ENCODE results near the gene NAALADL2.

Gene NAALADL2

DNA sequence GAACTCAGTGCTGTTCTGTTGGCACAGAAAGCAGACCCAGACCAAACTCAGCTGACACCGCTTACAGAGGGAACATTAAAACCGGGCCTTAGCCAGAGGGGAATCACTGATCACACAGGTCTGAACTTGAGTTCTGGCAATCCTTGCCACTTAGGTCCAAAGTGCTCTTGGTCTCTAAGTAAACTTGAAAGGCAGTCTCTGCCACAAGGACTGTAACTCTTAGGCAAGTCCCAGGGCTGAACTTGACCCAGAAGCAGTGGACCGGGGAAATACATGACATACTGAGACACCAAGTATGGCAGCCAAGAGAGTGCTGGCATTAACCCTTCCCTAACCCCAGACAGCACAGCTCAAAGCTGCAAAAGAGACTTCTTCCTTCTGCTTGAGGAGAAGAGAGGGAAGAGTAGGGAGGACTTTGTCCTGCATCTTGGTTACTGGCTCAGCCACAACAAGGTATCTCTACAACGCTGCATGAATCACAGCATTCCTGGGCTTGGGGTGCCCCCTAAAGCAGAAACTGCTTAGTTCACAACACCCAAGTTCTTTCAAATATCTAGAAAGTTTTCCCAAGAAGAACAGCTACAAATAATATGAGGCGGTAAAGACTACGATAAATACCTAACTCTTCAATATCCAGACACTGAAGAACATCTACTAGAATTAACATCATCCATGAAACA is 32.5 kb downstream of the NAALADL2 start:
- DNase-seq: no peak

DNA sequence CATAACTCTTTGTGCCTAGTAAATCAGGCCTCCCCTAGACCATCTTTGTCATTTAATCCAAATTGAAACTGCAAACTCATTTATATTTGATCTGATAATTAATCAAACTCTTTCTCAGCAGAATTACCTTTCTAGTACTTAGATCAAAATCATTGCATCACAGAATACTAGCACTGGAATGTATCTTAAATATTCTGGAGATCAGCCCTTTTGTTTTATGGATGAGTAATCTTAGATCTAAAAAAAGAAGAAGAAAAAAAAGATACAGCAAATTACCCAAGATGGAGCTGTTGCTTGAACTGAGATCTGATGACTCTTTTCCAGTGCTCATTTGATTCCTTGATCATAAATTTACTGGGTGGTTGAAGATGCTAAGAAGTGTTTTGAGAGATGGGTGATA is 47.9 kb downstream of the NAALADL2 start:
- DNase-seq: no peak

DNA sequence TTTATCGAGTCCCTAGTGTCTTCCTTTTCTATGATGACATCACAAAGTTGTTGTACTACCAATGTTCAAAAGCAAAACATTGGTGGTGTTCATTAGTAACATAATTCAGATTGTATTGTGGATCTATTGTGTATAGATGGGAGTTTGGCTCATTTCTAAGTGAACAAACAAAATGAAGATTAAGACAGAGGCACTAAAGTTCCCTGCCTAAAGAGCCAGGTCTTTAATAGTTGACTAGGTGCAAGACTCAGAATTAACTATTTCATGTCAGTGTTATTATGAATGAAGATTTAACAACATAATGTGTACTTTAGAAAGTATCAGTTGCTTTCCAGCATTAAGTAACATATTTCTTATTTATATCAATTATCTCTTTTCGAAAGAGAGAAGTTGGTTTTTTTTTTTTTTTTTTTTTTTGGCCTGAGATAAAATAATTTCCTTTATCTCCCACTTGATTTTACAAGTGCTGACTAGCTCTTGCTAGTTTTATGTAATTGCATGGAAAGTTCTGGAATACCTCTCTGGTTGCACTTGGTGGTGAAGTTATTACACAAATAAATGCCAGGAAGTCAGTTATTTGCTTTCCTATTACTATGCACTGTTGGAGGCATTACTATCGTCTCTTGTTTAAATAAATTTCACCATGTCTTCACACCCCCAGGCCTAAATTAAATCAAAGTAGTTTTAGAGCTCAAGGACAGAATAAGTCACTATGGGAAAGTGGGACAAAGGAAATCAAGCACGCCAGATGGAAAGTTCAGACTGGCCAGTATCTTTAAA is 48.7 kb downstream of the NAALADL2 start:
- DNase-seq: no peak

DNA sequence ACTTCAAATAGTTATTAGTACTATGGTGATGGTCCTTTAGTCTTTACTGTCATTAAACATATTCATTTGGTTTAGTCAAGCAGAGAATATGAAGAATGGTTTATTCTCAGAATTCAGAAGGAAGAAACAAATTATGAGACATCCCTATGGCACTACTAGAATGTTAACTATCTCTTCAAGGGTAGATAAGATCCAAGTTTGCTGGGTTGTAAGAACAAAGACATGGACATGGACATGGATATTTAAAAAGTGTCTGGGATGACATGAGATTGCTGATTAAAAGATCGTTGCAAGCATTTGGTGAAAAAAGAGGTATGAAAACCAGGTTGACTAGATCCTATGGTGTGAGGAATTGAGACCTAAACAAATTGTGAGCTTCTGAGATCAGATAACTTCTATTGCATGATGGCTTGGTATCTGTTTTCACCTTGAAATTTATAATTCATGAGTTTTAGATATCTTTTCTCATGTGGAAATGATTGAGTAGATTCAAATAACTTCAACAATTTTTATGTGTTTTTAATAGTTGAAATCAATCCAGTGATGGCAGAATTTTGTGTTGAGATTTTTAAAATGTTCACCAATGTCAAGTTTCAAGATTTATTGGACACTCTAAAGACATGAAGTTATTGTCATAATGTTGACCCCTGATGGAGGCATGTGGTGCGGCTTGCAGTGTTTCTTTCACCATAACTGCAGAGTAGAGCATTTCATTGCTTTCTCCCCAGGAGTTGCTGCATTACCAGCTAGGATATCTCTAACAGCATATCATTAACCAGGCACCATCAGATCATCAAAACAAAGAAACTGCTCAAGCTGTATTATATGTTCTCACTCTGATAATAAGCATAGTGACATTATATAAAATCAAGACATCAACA is 72.6 kb downstream of the NAALADL2 start:
- DNase-seq: no peak

DNA sequence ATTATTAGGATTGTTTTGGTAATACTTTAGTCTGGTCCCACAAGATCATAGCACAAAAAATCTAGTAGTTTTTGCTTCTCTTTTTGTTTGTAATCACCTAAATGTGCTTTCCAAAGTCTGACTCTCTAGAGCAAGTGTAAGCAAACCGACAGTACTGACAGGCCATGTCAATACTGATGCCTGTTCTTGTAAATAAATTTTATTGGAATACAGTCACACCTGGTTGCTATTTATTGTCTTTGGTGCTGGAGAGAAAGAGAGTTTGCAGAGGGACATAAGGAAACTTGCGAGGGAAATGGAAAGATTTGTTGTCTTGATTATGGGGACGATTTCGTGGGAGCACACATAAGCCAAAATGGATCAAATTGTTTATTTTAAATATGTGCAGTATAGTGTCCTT is 77.5 kb downstream of the NAALADL2 start:
- no peak for DNase-seq

DNA sequence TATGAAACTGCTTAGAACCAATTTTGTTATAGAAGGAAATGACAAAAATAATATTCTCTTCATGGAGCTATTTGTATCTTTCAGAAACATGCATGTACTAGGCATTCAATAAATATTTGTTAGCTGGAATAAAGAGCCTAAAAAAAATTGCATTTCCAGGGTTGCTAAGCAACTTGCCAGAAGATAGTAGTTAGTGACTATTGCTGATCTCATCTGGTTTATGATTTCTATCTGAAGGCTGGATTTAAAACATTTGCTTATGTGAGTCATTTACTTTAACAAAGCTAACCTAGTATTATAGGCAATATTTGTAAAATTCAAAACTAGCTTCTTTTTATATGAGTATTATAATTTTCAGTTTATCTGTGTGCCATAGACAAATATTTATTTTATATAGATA is 78.3 kb downstream of the NAALADL2 start:
- no peak for DNase-seq

DNA sequence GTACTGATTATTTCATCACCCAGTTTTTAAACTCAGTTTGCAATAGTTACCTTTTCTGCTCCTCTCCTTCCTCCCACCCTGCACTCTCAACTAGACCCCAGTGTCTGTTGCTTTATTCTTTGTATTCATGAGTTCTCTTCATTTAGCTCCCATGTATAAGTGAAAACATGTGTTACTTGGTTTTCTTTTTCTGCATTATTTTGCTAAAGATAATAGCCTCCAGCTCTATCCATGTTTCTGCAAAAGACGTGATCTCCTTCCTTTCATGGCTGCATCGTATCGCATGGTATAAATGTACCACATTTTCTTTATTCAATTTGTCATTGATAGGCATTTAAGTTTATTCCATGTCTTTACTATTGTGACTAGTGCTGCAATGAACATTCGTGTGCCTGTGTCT is 79.0 kb downstream of the NAALADL2 start:
- no peak for DNase-seq

DNA sequence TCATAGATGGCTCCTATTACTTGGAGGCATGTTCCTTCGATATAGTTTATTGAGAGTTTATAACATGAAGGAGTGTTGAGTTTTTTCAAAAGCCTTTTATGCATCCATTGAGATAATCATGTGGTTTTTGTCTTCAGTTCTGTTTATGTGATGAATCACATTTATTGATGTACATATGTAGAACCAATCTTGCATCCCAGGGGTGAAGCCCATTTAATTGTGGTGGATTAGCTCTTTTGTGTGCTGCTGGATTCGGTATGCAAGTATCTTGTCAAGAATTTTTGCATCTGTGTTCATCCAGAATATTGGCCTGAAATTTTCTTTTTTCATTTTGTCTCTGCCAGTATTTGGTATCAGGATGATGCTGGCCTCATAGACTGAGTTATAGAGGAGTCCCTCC is 81.0 kb downstream of the NAALADL2 start:
- DNase-seq: no peak

DNA sequence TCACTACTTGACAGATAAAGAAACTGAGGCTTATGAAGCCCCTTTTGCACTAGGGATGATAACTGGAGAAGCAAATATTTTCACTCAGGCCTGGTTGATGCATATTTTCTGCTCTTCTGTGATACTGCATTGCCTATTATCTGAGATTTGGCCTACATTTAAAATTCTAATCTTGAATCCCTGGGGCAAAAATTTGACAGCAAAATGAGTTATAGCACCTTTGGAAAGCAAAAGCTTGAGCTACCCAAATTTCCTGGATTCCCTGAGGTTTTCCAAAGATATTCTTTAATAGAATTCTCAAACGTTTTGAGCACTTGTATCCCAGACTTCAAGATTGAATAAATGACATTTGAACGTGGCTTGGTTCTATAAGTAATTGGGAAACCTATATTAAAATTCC is 86.1 kb downstream of the NAALADL2 start:
- no peak for DNase-seq

DNA sequence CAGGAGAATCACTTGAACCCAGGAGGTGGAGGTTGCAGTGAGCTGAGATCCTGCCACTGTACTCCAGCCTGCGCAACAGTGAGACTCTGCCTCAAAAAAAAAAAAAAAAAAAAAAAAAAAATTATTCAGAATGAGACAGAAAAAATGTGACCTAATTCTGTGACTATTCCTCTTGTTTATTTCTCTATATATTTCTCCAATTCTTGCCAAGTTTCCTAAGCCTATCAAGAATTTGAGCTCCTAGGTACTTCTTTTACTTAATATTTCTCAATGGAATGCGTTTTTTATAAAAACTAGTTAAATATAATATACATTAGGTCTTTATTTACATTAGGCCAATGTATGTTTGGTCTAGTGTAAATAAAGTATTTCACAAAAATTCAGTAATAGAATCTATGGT is 86.8 kb downstream of the NAALADL2 start:
- no peak for DNase-seq

DNA sequence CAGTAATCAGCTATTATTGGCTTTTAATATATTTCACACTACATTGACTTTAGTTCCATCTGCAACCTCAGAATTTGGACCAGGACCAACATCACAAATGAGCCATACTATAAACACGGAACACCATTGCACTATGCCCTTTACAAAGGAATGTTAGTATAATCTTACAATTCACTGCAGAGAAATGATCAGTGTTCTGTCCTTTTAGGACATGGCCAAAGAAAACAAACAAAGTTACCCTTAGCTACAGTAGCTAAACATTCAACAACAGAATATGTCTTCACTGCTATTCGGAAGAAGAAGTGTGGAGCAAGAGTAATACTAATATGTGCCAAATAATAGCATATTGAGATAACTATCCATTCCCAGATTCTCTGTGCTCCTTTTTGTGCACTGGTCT is 90.4 kb downstream of the NAALADL2 start:
- DNase-seq: no peak

DNA sequence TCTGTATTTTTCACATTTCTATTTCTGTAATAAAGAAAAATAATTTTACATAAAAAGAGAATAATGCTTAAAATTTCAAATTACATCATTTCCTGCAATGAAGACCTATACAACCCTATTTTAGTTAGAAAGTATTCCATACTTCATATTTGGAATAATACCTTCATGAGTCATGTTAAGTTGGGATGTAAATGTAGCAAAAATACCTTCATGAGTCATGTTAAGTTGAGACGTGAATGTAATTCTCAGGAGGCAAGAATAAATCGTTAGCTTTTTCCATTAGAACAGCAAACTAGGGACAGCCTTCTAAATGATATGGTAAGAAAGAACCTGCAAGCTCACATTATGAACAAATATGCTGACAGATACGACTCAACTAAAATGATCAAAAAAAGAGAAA is 91.9 kb downstream of the NAALADL2 start:
- no peak for DNase-seq

DNA sequence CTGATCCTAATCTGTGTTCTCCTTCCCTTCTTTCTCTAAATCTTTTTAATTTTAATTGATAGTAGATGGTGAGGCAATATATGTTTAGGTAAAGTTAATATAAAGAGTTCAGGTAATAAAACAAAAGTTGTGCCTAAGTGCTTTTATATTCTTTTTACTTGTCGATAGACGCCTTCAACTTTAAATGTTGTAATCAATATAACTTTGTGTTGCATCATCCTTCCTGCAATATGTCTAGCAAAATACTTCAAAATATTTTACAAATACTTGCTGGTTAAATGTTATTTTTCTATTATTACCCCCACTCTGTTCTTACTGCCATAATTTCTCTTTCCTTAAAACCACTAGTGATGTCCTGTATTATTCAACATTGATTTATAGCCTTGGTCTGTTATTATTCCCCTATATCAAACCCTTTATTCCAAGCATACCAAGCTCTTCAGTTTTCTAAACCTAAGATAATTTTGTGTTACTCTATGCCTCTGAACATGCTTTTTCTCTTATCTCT is 92.4 kb downstream of the NAALADL2 start:
- DNase-seq: no peak

DNA sequence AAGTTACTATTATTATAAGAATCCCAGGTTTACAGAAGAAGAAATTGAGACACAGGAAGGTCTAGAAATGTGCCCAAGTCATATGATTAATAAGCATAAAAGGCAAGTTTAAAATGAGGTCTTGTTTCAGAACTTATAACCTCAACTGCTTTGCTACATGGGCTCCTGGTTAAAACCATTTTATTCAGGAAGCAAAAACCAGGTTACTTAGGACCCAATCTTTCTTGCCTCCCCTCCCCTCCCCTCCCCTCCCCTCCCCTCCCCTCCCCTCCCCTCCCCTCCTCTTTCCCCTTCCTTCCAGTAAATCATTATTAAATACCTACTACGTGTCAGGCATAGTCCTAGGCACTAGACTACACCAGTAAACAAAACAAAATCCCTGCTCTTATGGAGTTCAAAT is 93.9 kb downstream of the NAALADL2 start:
- DNase-seq: no peak

DNA sequence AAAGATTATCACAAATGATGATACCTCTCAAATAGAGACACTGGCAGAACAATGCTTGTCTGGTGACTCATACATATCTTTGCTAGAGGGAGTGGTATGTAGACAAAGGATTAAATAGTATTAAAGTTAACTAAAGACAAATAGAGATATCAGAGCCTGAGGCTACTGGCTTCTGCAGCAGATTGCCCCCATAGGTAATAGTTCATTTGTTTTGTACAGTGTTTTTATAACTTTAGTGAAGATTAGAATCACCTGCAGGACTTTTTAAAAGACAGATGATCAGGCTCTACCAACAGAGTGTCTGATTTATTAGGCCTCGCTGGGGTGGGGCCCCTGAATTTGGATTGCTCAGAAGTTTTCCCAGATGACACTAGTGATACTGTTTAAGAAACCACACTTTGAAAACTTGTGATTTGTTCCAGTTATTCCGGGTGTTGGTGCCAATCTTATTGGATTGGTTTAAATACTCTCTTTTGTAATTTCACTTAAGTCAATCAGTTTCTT is 96.4 kb downstream of the NAALADL2 start:
- no peak for DNase-seq

DNA sequence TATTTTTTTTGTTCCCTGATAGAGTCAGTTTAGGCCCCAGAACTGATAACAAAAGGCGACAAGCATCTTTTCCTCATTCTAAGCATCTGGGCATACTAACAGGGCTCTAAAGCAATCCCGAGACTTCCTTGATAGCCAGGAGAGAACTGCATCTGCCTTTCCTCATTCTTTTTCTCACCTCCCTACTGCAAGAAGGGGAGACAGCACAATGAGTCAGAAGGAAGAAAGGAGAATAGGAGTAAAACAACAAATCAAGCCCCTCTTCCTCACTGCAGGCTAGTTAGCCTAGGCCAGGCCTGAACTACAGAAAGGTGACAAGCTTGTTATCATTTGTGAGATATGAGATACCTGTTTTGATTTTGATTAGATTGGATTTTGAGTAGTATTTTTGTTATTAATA is 97.9 kb downstream of the NAALADL2 start:
- DNase-seq: no peak

DNA sequence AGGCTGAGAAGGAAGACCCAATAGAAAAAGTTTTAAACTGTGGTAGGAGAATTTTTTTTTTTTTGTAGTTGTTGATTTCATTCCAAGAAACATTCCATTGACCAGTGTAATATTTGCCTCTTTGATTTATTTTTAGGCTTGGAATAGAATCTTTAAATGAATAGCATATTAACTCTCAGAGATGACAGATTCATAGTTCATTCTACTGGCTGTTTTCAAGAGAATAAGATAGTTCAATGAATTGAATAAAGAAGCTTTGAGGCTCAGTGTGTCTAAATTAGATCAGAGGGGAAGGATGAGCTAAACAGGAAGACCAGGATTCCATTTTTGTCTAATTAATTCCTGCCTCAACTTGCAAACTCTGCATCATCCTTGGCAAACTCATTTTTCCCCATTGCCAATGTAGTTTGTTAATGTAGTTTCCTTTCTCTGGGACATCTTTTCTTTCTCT is 98.4 kb downstream of the NAALADL2 start:
- DNase-seq: no peak

DNA sequence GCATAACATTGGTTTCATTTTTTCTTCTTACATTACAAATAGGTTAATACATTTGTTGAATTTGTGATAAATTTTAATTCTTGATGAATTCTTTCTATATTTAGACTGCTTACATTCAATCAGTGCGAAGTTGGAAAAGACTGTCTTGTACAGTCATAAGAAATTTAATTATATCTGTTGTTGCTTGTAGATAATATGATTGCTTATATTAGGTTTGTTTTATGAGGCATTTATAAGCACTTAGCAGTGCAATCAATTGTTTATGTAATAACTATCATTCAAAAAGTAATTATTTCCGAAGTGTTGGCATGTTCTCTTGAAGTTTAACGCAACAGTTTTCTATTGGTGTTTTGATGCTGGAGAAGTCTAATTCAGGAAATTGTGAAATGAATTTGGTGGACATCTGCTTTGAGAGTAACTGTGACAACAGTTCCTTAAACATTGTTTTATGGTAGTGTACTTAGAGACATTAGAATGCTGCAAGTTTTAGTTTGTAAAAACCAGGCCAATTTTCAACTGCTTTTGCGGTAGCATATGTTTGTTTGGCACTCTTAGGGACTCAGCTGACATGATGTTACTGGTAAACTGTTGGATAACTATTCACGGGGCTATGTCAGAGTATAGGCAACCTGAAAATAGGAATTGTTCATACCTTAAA is 99.7 kb downstream of the NAALADL2 start:
- no peak for DNase-seq

DNA sequence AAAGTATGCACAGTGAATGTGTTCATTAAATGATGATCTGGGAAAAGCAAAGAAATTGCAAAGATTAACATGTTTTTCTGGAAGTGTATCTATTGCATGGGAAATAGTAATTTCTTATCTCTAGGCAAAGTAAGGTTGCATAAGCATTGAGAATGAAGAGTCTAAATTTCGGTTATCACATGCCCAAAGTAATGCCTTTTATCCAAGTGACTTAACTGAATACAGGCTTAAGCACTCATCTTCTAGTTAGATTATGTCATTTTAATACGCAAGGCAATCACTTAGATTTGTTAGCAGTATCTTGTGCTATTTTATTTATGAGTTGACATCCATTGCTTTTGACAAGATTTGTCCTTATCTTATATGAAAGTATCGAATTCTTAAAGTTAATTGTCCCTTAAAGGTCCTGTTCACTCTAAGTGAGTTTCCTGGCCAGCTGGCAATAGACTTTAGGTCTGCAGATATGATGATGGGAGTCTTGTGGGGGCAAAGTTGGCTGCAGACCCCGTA is 100.5 kb downstream of the NAALADL2 start:
- DNase-seq: no peak

DNA sequence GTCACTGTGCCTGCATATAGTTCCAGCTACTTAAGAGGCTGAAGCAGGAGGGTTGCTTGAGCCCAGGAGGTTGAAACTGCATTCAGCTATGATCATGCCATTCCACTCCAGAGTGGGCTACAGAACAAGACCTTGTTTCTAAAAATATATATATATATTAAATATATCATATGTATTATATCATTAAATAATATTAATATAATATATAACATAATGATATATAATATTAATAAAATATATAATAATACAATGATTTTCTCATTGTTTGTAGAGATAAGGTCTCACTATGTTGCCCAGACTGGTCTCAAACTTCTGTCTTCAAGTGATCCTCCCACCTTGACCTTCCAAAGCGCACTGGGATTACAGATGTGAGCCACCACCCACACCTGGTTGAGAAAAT is 101.8 kb downstream of the NAALADL2 start:
- no peak for DNase-seq

DNA sequence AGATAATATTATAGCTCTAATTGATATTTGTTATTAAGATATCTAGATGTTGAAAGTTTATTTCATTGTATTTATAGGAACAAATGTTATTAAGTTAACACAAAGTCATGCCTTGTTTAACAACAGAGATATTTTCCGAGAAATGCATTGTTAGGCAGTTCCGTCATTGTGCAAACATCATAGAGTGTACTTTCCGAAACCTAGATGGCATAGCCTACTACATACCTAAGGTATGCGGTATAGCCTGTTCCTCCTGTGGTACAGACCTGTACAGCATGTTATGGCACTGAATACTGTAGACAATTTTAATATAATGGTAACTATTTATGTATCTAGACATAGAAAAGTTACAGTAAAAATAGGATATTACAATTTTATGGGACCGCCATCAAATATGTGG is 114.3 kb downstream of the NAALADL2 start:
- DNase-seq: no peak

DNA sequence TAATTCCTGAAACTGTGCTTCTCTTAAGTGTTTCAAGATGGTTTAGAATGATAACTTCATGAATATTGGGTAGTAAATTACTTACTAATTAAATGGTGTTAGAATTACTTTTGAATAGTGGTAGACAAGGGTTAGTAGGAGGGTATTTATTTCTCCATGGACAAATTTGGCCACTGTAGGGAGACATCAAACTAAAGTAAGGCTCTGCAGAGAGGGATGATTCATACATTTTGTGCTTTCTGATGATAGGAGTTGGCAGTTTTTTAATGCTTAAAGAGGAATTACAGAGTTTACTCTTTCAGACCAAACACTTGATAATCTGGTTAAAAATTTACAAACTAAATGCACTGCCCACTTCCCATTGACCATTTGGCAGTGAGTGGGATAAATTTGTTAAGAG is 127.6 kb downstream of the NAALADL2 start:
- no peak for DNase-seq
